ENCODE results near the gene CXCL9.

DNA sequence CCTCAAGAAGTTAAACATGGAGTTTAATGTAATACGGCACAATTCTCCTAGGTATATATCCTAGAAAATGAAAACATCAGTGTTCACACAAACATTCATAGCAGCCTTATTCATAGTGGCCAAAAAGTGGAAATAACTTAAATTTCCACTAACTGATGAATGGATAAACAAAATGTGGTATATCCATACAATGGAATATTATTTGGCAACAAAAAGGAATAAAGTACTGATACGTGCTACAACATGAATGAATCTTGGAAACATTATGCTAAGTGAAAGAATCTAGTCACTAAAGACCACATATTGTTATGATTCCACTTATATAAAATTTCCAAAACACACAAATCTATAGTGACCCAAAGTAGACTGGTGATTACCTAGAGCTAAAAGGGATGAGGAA is 31.1 kb downstream of the CXCL9 start:
- no peak for TF ChIP-seq POLR2A (IDR thresholded peaks at IDR 0.05)
- TF ChIP-seq, protein P1, sequence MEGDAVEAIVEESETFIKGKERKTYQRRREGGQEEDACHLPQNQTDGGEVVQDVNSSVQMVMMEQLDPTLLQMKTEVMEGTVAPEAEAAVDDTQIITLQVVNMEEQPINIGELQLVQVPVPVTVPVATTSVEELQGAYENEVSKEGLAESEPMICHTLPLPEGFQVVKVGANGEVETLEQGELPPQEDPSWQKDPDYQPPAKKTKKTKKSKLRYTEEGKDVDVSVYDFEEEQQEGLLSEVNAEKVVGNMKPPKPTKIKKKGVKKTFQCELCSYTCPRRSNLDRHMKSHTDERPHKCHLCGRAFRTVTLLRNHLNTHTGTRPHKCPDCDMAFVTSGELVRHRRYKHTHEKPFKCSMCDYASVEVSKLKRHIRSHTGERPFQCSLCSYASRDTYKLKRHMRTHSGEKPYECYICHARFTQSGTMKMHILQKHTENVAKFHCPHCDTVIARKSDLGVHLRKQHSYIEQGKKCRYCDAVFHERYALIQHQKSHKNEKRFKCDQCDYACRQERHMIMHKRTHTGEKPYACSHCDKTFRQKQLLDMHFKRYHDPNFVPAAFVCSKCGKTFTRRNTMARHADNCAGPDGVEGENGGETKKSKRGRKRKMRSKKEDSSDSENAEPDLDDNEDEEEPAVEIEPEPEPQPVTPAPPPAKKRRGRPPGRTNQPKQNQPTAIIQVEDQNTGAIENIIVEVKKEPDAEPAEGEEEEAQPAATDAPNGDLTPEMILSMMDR (IDR thresholded peaks at IDR 0.05): no peak
